Suprapubic skin (tissue), 4 donors: ENCODE data around the gene HNRNPM. TPM values are rescaled to one million over a fixed set of nuclear protein-coding genes. Genes with fewer than 3 reads are reported as not detected.
A peak's percentile ranks its signal among the peaks of the same experiment; 100 is the strongest.

ENCODE experiments used
- DNase-seq, 2 donors: peaks; one replicate each; pipeline ENCODE4 v3.0.0-alpha.2; 2019; ENCODE audit warnings: low spot score in 2 of 2
- H3K27ac ChIP-seq: fragments of 200-600 bp; sonication (generic); one replicate; pipeline ENCODE4 v1.5.1; 2019
- H3K27me3 ChIP-seq: fragments of 200-600 bp; sonication (generic); one replicate; pipeline ENCODE4 v1.5.1; 2019
- H3K36me3 ChIP-seq: fragments of 200-600 bp; sonication (generic); one replicate; pipeline ENCODE4 v1.5.1; 2019
- H3K4me1 ChIP-seq: fragments of 200-600 bp; sonication (generic); one replicate; pipeline ENCODE4 v1.5.1; 2019
- H3K4me3 ChIP-seq: fragments of 200-600 bp; sonication (generic); one replicate; pipeline ENCODE4 v1.5.1; 2019; ENCODE audit warnings: mild to moderate bottlenecking
- H3K9me3 ChIP-seq: fragments of 200-600 bp; sonication (generic); one replicate; pipeline ENCODE4 v1.5.1; 2019
- EP300 ChIP-seq: sonication (generic); formaldehyde crosslinking; IDR thresholded peaks from one replicate; pipeline ENCODE4 v1.6.1; 2017; ENCODE audit warnings: antibody characterized with exemption
- POLR2A ChIP-seq, 2 donors: fragments of 450-650 bp; IDR thresholded peaks; one replicate each; pipeline ENCODE4 v1.6.1; 2017; ENCODE audit warnings: antibody characterized with exemption in 2 of 2, mild to moderate bottlenecking in 2 of 2, moderate library complexity in 2 of 2
- POLR2AphosphoS5 ChIP-seq, 3 donors: sonication (generic); formaldehyde crosslinking; IDR thresholded peaks; one replicate each; pipeline ENCODE4 v1.6.1; 2017; ENCODE audit warnings: antibody characterized with exemption in 3 of 3
- WGBS: methylation state at CpG from one replicate; pipeline ENCODE4 v1.1.5; 2018; 5-methylcytosine and 5-hydroxymethylcytosine counted together
- total RNA-seq, 4 donors: library from RNA; depleted of rRNA; stranded (reverse); fragments of >200 nt; gene quantifications; one replicate each; pipeline ENCODE4 v1.1.0, GENCODE V29; 2016
- TF ChIP-seq, protein P1 (sequence below), 2 donors: fragments of 200-600 bp in 1 of 2; fragments of 450-650 bp in 1 of 2; sonication (generic) in 1 of 2; IDR thresholded peaks; one replicate each; pipeline ENCODE4 v1.5.1; 2016 to 2019; ENCODE audit warnings: antibody characterized with exemption in 2 of 2, mild to moderate bottlenecking in 1 of 2, moderate library complexity in 1 of 2

The HNRNPM gene
- total RNA-seq, 4 donors from 2014 or later, result 85.5 to 128 (median 121) TPM

GRCh38 chr19:8445488-8446001, 770 bp downstream of the HNRNPM start:
- no peaks in the 10 kb centered on the region for H3K36me3 ChIP-seq
- H3K27ac ChIP-seq, result peak overlapping the region; percentile 95
- H3K4me3 ChIP-seq, result peak overlapping the region; percentile 59
- no peaks in the 10 kb centered on the region for H3K9me3 ChIP-seq
- peak in 1 of 2 donors; percentile 80 for DNase-seq
- peaks cover 49% of the 10 kb centered on the region for H3K4me1 ChIP-seq
- WGBS, result 1% methylated on average over 13 of the region's 45 CpGs
- TF ChIP-seq POLR2AphosphoS5 (IDR thresholded peaks at IDR 0.05) (no peak), POLR2A (IDR thresholded peaks at IDR 0.05) (no peak), EP300 (no peak)
- TF ChIP-seq, protein P1, sequence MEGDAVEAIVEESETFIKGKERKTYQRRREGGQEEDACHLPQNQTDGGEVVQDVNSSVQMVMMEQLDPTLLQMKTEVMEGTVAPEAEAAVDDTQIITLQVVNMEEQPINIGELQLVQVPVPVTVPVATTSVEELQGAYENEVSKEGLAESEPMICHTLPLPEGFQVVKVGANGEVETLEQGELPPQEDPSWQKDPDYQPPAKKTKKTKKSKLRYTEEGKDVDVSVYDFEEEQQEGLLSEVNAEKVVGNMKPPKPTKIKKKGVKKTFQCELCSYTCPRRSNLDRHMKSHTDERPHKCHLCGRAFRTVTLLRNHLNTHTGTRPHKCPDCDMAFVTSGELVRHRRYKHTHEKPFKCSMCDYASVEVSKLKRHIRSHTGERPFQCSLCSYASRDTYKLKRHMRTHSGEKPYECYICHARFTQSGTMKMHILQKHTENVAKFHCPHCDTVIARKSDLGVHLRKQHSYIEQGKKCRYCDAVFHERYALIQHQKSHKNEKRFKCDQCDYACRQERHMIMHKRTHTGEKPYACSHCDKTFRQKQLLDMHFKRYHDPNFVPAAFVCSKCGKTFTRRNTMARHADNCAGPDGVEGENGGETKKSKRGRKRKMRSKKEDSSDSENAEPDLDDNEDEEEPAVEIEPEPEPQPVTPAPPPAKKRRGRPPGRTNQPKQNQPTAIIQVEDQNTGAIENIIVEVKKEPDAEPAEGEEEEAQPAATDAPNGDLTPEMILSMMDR (IDR thresholded peaks at IDR 0.05), result no peak
- H3K27me3 ChIP-seq, result no peaks in the 10 kb centered on the region

GRCh38 chr19:8446061-8446709, 1.4 kb downstream of the HNRNPM start:
- peak overlapping the region; percentile 59 for H3K4me3 ChIP-seq
- peak overlapping the region; percentile 95 for H3K27ac ChIP-seq
- WGBS, result 19% methylated on average over 16 of the region's 16 CpGs

DNA sequence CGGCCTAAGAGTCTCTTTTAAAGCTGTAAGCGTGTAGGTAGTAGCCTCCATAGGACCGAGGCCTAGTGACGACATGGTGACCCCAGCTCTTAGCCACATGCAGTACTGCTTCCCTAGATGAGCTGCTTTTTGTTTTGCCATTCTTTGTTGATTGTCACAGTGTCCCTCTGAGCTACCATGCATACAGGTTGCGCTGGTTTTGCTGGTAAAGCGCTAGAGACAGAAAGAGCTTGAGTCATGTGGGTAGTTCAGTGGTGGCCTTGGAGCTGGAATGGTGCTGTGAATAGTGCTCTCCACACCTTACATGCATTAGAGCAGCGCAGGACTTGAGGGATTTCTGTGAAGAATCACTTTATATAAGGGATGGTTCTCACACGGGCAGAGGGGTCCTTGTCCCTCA, 5.1 kb downstream of the HNRNPM start:
- Histone ChIP-seq H3K36me3 (peaks cover under 1% of the 10 kb centered on the region), H3K4me3 (no peak overlapping the region), H3K9me3 (no peaks in the 10 kb centered on the region), H3K4me1 (peaks cover 87% of the 10 kb centered on the region), H3K27me3 (no peaks in the 10 kb centered on the region), H3K27ac (peak overlapping the region; percentile 12)
- no peak for TF ChIP-seq POLR2A (IDR thresholded peaks at IDR 0.05)
- no peak for TF ChIP-seq POLR2AphosphoS5 (IDR thresholded peaks at IDR 0.05)
- 64% methylated on average over 7 of the region's 8 CpGs for WGBS
- DNase-seq, result no peak

More at GRCh38 chr19:8446061-8446709, 1.4 kb downstream of the HNRNPM start:
- TF ChIP-seq, protein P1 (IDR thresholded peaks at IDR 0.05), result no peak
- TF ChIP-seq POLR2A (IDR thresholded peaks at IDR 0.05) (no peak), POLR2AphosphoS5 (IDR thresholded peaks at IDR 0.05) (no peak), EP300 (no peak)
- no peaks in the 10 kb centered on the region for H3K27me3 ChIP-seq
- H3K36me3 ChIP-seq, result no peaks in the 10 kb centered on the region
- H3K9me3 ChIP-seq, result no peaks in the 10 kb centered on the region
- no peak for DNase-seq
- peaks cover 55% of the 10 kb centered on the region for H3K4me1 ChIP-seq

GRCh38 chr19:8451377-8451776, 6.6 kb downstream of the HNRNPM start:
- WGBS, result 69% methylated on average over 6 of the region's 6 CpGs
- no peak for TF ChIP-seq EP300
- no peak for TF ChIP-seq POLR2AphosphoS5 (IDR thresholded peaks at IDR 0.05)
- TF ChIP-seq, protein P1 (IDR thresholded peaks at IDR 0.05), result no peak
- no peak for TF ChIP-seq POLR2A (IDR thresholded peaks at IDR 0.05)
- no peak overlapping the region for H3K4me3 ChIP-seq
- no peak for DNase-seq
- H3K9me3 ChIP-seq, result no peaks in the 10 kb centered on the region
- H3K36me3 ChIP-seq, result peaks cover 7% of the 10 kb centered on the region
- H3K4me1 ChIP-seq, result peaks cover 81% of the 10 kb centered on the region
- H3K27ac ChIP-seq, result no peak overlapping the region
- no peaks in the 10 kb centered on the region for H3K27me3 ChIP-seq

GRCh38 chr19:8451885-8452284, 7.1 kb downstream of the HNRNPM start:
- 46% methylated on average over 3 of the region's 3 CpGs for WGBS
- no peaks in the 10 kb centered on the region for H3K27me3 ChIP-seq
- no peak for DNase-seq
- no peaks in the 10 kb centered on the region for H3K9me3 ChIP-seq
- H3K4me3 ChIP-seq, result no peak overlapping the region
- peaks cover 10% of the 10 kb centered on the region for H3K36me3 ChIP-seq
- H3K27ac ChIP-seq, result no peak overlapping the region
- no peak for TF ChIP-seq EP300
- TF ChIP-seq, protein P1 (IDR thresholded peaks at IDR 0.05), result no peak
- no peak for TF ChIP-seq POLR2A (IDR thresholded peaks at IDR 0.05)
- no peak for TF ChIP-seq POLR2AphosphoS5 (IDR thresholded peaks at IDR 0.05)
- H3K4me1 ChIP-seq, result peaks cover 77% of the 10 kb centered on the region
